Measurements from ENCODE around the gene GRB10.

GRCh38 chr7:50633414-50633710 is 149.3 kb downstream of the GRB10 start:
- TF ChIP-seq, protein P1, sequence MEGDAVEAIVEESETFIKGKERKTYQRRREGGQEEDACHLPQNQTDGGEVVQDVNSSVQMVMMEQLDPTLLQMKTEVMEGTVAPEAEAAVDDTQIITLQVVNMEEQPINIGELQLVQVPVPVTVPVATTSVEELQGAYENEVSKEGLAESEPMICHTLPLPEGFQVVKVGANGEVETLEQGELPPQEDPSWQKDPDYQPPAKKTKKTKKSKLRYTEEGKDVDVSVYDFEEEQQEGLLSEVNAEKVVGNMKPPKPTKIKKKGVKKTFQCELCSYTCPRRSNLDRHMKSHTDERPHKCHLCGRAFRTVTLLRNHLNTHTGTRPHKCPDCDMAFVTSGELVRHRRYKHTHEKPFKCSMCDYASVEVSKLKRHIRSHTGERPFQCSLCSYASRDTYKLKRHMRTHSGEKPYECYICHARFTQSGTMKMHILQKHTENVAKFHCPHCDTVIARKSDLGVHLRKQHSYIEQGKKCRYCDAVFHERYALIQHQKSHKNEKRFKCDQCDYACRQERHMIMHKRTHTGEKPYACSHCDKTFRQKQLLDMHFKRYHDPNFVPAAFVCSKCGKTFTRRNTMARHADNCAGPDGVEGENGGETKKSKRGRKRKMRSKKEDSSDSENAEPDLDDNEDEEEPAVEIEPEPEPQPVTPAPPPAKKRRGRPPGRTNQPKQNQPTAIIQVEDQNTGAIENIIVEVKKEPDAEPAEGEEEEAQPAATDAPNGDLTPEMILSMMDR (IDR thresholded peaks at IDR 0.05 in 4 of 5, conservative IDR thresholded peaks at IDR 0.05 in 1 of 5) = no peak
- no peak for TF ChIP-seq POLR2A (IDR thresholded peaks at IDR 0.05)
